HG03460 (cell line): Measurements from ENCODE around the gene KBTBD4.
"Not testable (repeated sequence)": the region's sequence is repeated elsewhere in the genome, so short reads cannot be mapped to it uniquely, and the experiment has no call there.

Experiments
- ATAC-seq: cut with Tn5 transposase; IDR thresholded peaks from one replicate; pipeline ENCODE4 v1.9.1; 2021; ENCODE audit not compliant: unreplicated experiment

The KBTBD4 gene

DNA sequence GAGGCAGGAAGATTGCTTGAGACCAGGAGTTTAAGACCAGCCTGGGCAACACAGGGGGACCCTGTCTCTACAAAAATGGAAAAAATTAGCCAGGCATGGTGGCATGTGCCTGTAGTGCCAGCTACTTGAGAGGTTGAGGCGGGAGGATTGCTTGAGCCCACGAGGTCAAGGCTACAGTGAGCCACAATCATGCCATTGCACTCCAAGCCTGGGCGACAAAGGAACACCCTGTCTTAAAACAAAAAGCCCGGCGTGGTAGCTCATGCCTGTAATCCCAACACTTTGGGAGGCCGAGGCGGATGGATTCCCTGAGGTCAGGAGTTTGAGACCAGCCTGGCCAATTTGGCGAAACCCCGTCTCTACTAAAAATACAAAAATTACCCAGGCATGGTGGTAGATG is 48.0 kb downstream of the KBTBD4 start:
- not testable (repeated sequence) for ATAC-seq

DNA sequence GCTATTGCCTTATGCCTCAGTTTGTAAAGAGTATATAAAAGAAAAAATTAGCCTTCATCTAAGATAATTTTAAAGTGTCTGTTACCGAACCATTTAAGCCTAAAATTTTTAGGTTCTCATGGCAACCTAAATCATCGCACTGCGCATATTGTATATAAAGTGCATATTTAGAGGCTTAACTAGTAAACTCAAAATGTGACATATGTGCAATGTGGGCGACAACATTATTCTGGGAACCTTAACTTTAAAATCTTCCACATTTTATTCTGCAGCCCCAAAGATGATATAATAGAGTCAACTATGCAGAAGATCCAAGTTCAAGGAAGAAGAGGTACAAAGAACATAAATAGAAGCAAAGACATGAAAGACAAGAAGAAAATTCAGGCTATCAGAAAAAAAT is 48.8 kb downstream of the KBTBD4 start:
- no peak for ATAC-seq

DNA sequence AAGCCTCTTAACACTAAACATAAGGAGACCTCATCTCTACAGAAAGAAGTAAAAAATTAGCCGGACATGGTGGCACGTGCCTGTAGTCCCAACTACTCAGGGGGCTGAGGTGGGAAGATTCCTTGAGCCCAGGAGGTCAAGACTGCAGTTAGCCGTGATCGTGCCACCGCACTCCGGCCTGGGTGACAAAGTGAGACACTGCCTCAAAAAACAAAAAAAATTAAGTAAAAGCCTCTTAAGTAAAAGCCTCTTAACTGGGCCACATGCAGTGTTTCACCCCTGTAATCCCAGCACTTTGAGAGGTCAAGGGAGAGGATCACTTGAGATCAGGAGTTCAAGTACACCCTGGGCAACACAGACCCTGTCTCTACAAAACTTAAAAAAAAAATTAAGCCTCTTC is 51.6 kb downstream of the KBTBD4 start:
- no peak for ATAC-seq

DNA sequence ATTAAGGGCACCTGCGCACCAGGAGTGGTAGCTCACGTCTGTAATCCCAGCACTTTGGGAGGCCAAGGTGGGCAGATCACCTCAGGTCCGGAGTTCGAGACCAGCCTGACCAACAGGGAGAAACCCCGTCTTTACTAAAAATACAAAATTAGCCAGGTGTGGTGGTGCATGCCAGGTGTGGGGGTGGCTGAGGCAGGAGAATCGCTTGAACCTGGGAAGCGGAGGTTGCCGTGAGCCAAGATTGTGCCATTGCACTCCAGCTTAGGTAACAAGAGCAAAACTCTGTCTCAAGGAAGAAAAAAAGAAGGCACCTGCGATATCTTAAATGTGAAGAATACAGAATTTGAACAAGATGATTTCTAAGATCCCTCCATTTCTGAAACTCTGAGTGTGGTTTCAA is 52.7 kb downstream of the KBTBD4 start:
- not testable (repeated sequence) for ATAC-seq

DNA sequence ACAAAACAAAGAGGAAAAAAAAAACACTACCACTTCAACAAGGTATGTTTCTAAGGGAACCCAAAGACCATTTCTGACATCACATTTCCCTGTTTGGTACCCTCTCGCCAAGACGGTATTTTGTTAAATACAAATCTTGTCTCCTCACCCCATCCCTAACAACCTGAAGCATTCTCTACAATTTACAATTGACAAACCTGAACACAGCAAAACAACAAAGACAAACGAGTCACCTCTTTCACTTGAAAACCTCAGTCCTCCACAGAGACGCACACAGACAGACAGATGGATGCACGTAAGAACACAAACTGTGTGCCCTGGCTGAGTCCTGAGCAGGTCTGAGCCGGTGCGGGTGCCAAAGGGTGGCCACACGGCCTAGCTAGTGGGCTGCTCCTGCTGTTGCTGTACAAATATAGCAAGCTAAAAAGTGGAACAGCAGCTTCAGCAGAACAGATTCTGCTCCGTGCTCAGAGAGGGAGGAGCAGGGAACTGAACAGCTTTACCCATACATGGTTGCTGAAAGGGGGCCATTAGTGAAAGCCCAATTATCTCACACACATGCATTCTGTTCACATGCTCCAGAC is 54.4 kb downstream of the KBTBD4 start:
- ATAC-seq = no peak

DNA sequence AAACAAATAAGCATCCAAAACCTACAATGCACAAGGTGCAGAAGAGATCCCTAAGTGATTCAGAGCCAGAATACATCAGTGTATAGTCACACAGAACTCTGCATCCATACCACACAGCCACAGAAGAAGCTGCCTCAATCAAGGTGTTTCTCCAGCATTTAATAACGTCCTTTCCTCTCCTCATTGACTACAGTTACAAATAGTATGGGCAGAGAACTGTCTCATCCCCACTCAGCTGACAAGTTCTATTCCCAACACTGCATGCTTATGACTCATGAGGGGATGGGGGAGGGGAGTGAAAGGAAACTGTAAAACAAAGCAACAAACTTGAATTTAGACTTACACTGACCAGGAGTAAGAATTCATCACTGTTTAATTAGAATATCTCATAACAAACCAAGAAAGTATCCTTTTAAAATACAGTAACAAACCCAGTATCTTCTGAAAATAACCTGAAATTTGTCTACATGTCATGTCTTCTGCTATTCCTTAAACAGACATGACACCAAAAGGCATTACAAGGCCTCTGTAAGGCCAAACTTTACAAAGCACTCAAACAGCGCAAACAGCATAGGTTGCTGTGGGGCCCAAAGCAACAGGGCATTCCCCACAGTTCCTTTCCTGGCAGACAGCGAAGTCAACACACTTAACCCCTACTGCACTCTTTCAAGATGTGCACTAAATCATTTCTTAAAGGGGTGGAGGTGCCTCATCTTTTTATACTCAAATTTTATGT is 55.1 kb downstream of the KBTBD4 start:
- ATAC-seq = no peak
